ENCODE data around the gene ISM2.

The ISM2 gene

DNA sequence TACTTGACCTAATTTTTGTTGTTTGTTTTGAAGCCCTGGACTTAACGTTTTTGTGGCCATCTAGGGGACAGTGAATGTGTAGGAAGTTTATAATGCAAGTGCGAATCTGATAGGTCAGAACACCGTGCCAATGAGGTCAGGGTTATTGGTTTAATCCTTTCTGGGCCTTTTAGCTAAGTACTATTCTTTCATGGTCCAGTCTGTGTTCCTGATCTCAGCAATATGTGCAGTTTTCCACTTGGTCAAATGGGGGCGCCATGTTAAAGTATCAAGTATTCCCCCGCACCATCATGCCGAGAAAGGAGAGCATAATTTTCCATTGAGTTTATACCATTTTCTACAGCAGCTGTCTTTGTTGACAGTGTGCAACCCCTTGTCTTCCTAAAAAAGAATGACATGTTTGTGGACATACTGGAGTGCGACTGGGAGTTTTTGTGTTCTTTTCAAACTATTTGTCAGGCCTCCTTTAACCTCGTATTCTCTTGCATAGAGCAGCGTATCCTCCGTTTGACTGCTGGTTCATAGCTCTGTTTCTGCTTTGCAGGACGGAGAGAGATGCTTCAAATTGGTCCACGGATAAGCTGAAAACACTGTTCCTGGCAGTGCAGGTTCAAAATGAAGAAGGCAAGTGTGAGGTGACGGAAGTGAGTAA is 39.4 kb downstream of the ISM2 start:
- DNase-seq = peak; percentile 29

DNA sequence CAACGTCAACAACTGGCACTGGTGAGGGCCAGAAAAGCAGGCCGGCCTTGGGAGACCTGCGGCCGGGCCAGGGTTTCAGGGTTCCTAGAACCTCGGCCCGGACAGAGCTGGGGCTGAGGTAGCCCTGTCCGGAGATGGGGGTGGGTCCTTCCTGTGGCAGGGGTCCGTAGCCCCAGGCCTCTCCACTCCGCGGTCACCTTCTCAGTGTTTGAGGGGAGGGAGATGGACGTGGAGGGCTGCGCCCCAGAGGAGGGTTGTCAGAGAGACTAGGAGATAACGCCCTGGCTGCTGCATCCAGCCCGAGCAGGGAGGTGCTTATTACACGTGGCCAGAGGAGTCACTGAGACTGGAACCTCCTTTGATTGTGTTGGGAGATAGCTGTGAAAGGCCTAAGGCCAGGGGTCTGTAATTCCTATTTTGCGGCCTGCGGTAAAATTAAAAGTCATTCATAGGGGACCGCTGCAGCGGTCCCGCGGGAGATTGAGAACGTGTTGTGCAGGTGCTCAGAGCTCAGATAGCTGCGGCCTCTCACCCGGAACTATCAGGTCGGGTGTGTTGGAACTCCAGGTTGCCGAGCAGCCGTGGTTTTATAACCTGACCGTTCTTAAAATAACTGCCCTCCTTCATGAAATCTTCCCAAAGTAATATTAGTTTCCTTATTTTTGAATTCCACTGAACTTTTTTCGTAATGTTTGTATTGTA is 40.2 kb downstream of the ISM2 start:
- DNase-seq = no peak

GRCh38 chr14:77457522-77458248 is 40.9 kb downstream of the ISM2 start, which contains the start of the genes AHSA1 and VIPAS39:
Gene AHSA1, plus strand, starts transcription at chr14:77458093. Its CDS starts 97 bp downstream, at chr14:77458190.
Gene VIPAS39, minus strand, starts transcription at chr14:77457601. Its CDS starts 3,499 bp downstream, at chr14:77454102.
- DNase-seq = peak; percentile 93

DNA sequence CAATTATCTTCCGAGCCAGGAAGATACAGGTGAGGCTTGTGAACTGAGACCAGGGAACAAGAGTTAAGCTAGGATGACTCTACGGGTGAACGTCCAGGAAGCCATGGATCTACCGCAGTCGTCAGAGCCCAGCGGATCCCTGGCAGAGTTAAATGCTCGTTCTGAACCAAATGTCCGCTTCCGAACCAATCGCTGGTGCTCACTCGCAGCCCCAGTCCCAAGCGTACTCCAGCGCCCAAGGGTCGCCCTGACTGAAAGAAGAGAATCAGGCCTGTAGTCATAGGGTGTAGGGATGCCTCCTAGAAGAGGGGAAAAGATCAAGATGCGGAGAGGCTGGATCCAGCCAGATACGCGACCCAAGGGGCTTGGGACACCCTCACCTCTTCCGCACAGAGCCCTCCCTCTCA is 41.5 kb downstream of the ISM2 start:
- DNase-seq = no peak

GRCh38 chr14:77455966-77456640 is 42.5 kb downstream of the ISM2 start:
- DNase-seq = no peak

DNA sequence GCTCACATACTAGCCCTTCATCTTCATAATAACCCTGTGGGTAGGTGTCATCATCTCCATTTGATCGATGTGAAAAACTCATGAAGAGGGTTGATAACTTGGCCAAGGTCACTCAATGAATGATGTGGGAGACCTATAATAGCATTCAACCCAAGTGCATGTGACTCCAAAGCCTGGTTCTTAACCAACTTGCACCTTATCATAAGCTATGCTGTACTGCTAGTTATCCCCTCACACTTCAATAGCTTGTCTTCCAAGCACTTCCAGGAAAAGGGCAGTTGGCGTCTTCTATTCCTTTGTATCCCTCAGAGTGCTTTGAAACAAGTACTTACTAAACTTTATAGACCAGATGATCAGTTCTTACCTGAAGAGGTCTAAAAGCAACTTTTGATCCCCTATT is 56.4 kb downstream of the ISM2 start:
- DNase-seq = no peak

DNA sequence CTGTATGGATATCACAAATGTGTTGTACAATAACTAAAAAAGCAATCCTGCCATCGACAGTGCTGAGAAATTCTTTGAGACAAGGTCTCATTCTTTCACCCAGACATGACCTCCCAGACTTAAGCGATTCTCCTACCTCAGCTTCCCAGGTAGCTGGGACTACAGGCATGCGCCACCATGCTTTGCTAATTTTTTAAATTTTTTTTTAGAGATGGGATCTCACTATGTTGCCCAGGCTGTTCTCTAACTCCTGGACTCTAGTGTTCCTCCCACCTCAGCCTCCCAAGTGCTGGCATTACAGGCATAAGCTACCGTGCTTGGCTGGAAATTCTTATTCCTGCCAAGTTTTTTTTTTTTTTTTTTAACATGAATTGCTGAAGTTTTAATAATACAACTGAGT is 58.8 kb downstream of the ISM2 start:
- no peak for DNase-seq

DNA sequence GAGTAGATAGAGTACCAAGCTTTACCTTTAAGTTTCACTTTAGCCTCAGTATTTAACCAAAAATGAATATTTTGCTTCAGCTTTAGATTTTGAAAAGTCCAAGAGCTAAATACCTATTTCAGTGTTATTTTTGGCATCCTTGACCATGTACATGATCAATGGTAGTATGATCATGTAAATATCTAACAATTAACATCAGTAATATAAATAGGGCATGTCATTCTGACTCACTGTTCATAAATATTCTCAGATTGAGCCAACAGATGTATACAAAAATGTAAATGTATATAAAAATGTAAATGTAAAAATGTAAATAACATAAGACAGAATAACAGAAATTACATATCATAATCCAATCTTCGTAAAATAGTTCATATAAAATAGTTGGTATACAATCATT is 60.0 kb downstream of the ISM2 start:
- no peak for DNase-seq

- DNase-seq = no peak
These were observed 62.6 kb downstream of the ISM2 start for GRCh38 chr14:77436042-77436441.

- DNase-seq = no peak
These were observed 72.2 kb downstream of the ISM2 start for GRCh38 chr14:77426396-77426795.

GRCh38 chr14:77424862-77425261 is 73.8 kb downstream of the ISM2 start:
- DNase-seq = no peak
